Ascending aorta (tissue), 2 donors: ENCODE results near the gene SEMA5A. TPM values are rescaled to one million over a fixed set of nuclear protein-coding genes. Genes with fewer than 3 reads are reported as not detected.

Source experiments
- DNase-seq, 2 donors: peaks; one replicate each; pipeline ENCODE4 v3.0.0-alpha.2; 2019; ENCODE audit warnings: low spot score in 2 of 2
- H3K27ac ChIP-seq, 2 donors: fragments of 200-600 bp; sonication (generic); one replicate each; pipeline ENCODE4 v1.5.1; 2016 to 2017; ENCODE audit warnings: mild to moderate bottlenecking in 1 of 2
- H3K27me3 ChIP-seq: fragments of 200-600 bp; sonication (generic); one replicate; pipeline ENCODE4 v1.5.1; 2017
- H3K36me3 ChIP-seq, 2 donors: fragments of 200-600 bp; sonication (generic); one replicate each; pipeline ENCODE4 v1.5.1; 2016
- H3K4me1 ChIP-seq, 2 donors: fragments of 200-600 bp; sonication (generic); one replicate each; pipeline ENCODE4 v1.5.1; 2016 to 2017; ENCODE audit warnings: mild to moderate bottlenecking in 1 of 2
- H3K4me3 ChIP-seq, 2 donors: fragments of 200-600 bp; sonication (generic); one replicate each; pipeline ENCODE4 v1.5.1; 2016 to 2017; ENCODE audit warnings: mild to moderate bottlenecking in 1 of 2
- H3K9me3 ChIP-seq, 2 donors: fragments of 200-600 bp; sonication (generic); one replicate each; pipeline ENCODE4 v1.5.1; 2016
- CTCF ChIP-seq, 3 experiments: fragments of 200-600 bp in 2 of 3; fragments of 450-650 bp in 1 of 3; sonication (generic) in 2 of 3; IDR thresholded peaks; one replicate each; pipeline ENCODE4 v1.5.1; 2016 to 2019; ENCODE audit warnings: antibody characterized with exemption in 3 of 3, mild to moderate bottlenecking in 1 of 3, moderate library complexity in 1 of 3
- intact Hi-C: fragments of 100-400 bp; cut with DNase I; formaldehyde crosslinking; loops from one replicate; pipeline ENCODE4 v1.15.1; 2023
- total RNA-seq: library from RNA; depleted of rRNA; stranded (reverse); fragments of >200 nt; gene quantifications from one replicate; pipeline ENCODE4 v1.1.0, GENCODE V29; 2016

SEMA5A gene
- total RNA-seq, 1 donor from 2014 or later = 18.4 TPM

GRCh38 chr5:9140711-9141110, 405.2 kb downstream of the SEMA5A start:
- TF ChIP-seq CTCF (IDR thresholded peaks at IDR 0.05) = no peak
- Histone ChIP-seq H3K4me1 (no peaks in the 10 kb centered on the region), H3K9me3 (no peaks in the 10 kb centered on the region), H3K4me3 (no peak overlapping the region), H3K36me3 (peaks cover 0 to 2% of the 10 kb centered on the region in 2 donors), H3K27me3 (no peaks in the 10 kb centered on the region), H3K27ac (no peak overlapping the region)
- DNase-seq = no peak
- intact Hi-C loops = no loop called here

- Histone ChIP-seq H3K27ac (no peak overlapping the region), H3K9me3 (no peaks in the 10 kb centered on the region), H3K36me3 (peaks cover 0 to 6% of the 10 kb centered on the region in 2 donors), H3K4me1 (no peaks in the 10 kb centered on the region), H3K27me3 (no peaks in the 10 kb centered on the region), H3K4me3 (no peak overlapping the region)
- intact Hi-C loops = no loop called here
- DNase-seq = no peak
- TF ChIP-seq CTCF (IDR thresholded peaks at IDR 0.05) = no peak
Measured at GRCh38 chr5:9140202-9140601, 405.7 kb downstream of the SEMA5A start.

GRCh38 chr5:9139344-9139743, 406.5 kb downstream of the SEMA5A start:
- no peaks in the 10 kb centered on the region for H3K9me3 ChIP-seq
- no peak overlapping the region for H3K4me3 ChIP-seq
- no peak for TF ChIP-seq CTCF (IDR thresholded peaks at IDR 0.05)
- H3K4me1 ChIP-seq = no peaks in the 10 kb centered on the region
- H3K27me3 ChIP-seq = no peaks in the 10 kb centered on the region
- peaks cover 0 to 6% of the 10 kb centered on the region in 2 donors for H3K36me3 ChIP-seq
- DNase-seq = no peak
- intact Hi-C loops = no loop called here
- no peak overlapping the region for H3K27ac ChIP-seq

DNA sequence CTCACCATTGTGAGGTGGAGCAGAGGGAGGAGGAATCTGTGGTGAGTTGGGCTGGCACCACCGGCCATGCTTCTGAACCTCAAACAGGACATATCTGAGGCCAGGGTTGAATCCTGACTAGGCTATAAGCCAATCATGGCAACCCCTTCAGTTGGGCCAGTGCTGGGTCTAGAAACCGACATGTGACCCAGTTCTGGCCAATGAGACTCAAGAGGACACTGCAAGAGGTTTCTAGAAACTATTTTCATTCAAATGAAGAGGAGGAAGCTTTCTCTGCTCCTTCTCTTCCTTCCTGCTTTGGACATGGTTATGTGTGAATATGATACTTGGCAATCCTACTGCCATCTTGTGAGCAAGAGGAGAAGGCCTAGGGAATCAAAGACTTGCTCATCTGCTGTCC, 417.7 kb downstream of the SEMA5A start:
- H3K27me3 ChIP-seq = no peaks in the 10 kb centered on the region
- TF ChIP-seq CTCF (IDR thresholded peaks at IDR 0.05) = no peak
- intact Hi-C loops = no loop called here
- no peak overlapping the region for H3K27ac ChIP-seq
- H3K4me1 ChIP-seq = no peaks in the 10 kb centered on the region
- no peak for DNase-seq
- H3K4me3 ChIP-seq = no peak overlapping the region
- no peaks in the 10 kb centered on the region for H3K36me3 ChIP-seq
- H3K9me3 ChIP-seq = no peaks in the 10 kb centered on the region

- intact Hi-C loops = no loop called here
- no peak for TF ChIP-seq CTCF (IDR thresholded peaks at IDR 0.05)
- no peak overlapping the region for H3K4me3 ChIP-seq
- H3K36me3 ChIP-seq = no peaks in the 10 kb centered on the region
- no peak for DNase-seq
- no peak overlapping the region for H3K27ac ChIP-seq
- no peaks in the 10 kb centered on the region for H3K4me1 ChIP-seq
- no peaks in the 10 kb centered on the region for H3K9me3 ChIP-seq
- H3K27me3 ChIP-seq = no peaks in the 10 kb centered on the region
Measured at GRCh38 chr5:9126490-9126889, 419.4 kb downstream of the SEMA5A start.

- TF ChIP-seq CTCF (IDR thresholded peaks at IDR 0.05) = no peak
- no peaks in the 10 kb centered on the region for H3K4me1 ChIP-seq
- no peaks in the 10 kb centered on the region for H3K27me3 ChIP-seq
- no peak overlapping the region for H3K4me3 ChIP-seq
- H3K9me3 ChIP-seq = no peaks in the 10 kb centered on the region
- no peak for DNase-seq
- H3K27ac ChIP-seq = no peak overlapping the region
- intact Hi-C loops = no loop called here
- H3K36me3 ChIP-seq = no peaks in the 10 kb centered on the region
Measured at GRCh38 chr5:9125852-9126251, 420.0 kb downstream of the SEMA5A start.
